B cell (primary cell): ENCODE measurements around the gene MME. TPM values are rescaled to one million over a fixed set of nuclear protein-coding genes. Genes with fewer than 3 reads are reported as not detected.

Experiments
- ATAC-seq: fragments of 200-7000 bp; cut with Tn5 transposase; one replicate; pipeline ENCODE4 v1.10.0; 2021; ENCODE audit warnings: low read depth, mild to moderate bottlenecking, moderate number of reproducible peaks, moderate library complexity
- CTCF ChIA-PET: fragments of 350-600 bp; sonication (Branson Sonifier 250); formaldehyde crosslinking; loops from one replicate; lab custom pipeline; 2021; ENCODE audit warnings: antibody characterized with exemption, inconsistent platforms; lab: Charles Lee
- POLR2A ChIA-PET: fragments of 350-600 bp; sonication (Branson Sonifier 250); formaldehyde crosslinking; loops from one replicate; lab custom pipeline; 2021; ENCODE audit warnings: antibody characterized with exemption; lab: Charles Lee
- DNase-seq: peaks from one replicate; pipeline ENCODE4 v3.0.0; 2013
- H2AFZ ChIP-seq: 2 replicates; pipeline ENCODE4 v1.6.1; 2012; ENCODE audit warnings: mild to moderate bottlenecking, low read depth, low read length; ENCODE audit not compliant: insufficient read depth, poor library complexity, severe bottlenecking
- H3K27ac ChIP-seq, 2 donors: 1 replicate in 1 of 2; 2 replicates in 1 of 2; pipeline ENCODE4 v1.5.1; 2012 to 2013; ENCODE audit warnings: low read length in 2 of 2, mild to moderate bottlenecking in 2 of 2, moderate library complexity in 1 of 2
- H3K27me3 ChIP-seq, 4 experiments: fragments of 200-600 bp in 1 of 4; sonication (generic) in 1 of 4; replicated peaks in 1 of 4; 1 replicate in 2 of 4; 2 replicates in 2 of 4; pipeline versions ENCODE4 v1.6.1 to v1.7.0; 2013 to 2016; ENCODE audit warnings: low read length in 3 of 4, mild to moderate bottlenecking in 2 of 4, mixed read lengths in 1 of 4, moderate library complexity in 1 of 4; ENCODE audit not compliant: insufficient read depth in 4 of 4, control insufficient read depth in 3 of 4; ENCODE audit errors: control extremely low read depth in 1 of 4
- H3K36me3 ChIP-seq, 2 experiments: replicated peaks in 1 of 2; 1 replicate in 1 of 2; 2 replicates in 1 of 2; pipeline versions ENCODE4 v1.6.1 to v1.7.1; 2013; ENCODE audit warnings: low read length in 1 of 2; ENCODE audit not compliant: insufficient read depth in 2 of 2, control insufficient read depth in 1 of 2; ENCODE audit errors: control extremely low read depth in 1 of 2, extremely low read depth in 1 of 2
- H3K4me1 ChIP-seq, 2 donors: fragments of 200-600 bp in 1 of 2; sonication (generic) in 1 of 2; 1 replicate in 1 of 2; 2 replicates in 1 of 2; pipeline versions ENCODE4 v1.5.1 to v1.6.1; 2013 to 2017; ENCODE audit warnings: low read length in 2 of 2; ENCODE audit not compliant: control insufficient read depth in 2 of 2, insufficient read depth in 2 of 2
- H3K4me2 ChIP-seq: replicated peaks from 2 replicates; pipeline ENCODE3; 2012; ENCODE audit warnings: mild to moderate bottlenecking, low read depth, low read length; ENCODE audit not compliant: poor library complexity, severe bottlenecking
- H3K4me3 ChIP-seq, 5 experiments: fragments of 200-600 bp in 1 of 5; sonication (generic) in 1 of 5; 1 replicate in 3 of 5; 2 replicates in 2 of 5; pipeline versions ENCODE4 v1.5.1 to v1.7.0; 2011 to 2016; ENCODE audit warnings: low read length in 4 of 5, mild to moderate bottlenecking in 4 of 5, low read depth in 2 of 5, control low read depth in 1 of 5, moderate library complexity in 1 of 5; ENCODE audit not compliant: insufficient read depth in 1 of 5; ENCODE audit errors: control extremely low read depth in 1 of 5, extremely low read depth in 1 of 5
- H3K79me2 ChIP-seq: fragments of 200-600 bp; sonication (generic); one replicate; pipeline ENCODE4 v1.6.0; 2016; ENCODE audit warnings: low read length; ENCODE audit not compliant: control insufficient read depth, insufficient read depth
- H3K9ac ChIP-seq: fragments of 200-600 bp; sonication (generic); 2 replicates; pipeline ENCODE4 v1.6.1; 2017; ENCODE audit warnings: mild to moderate bottlenecking, low read length, moderate library complexity
- H3K9me3 ChIP-seq, 3 donors: one replicate each; pipeline versions ENCODE4 v1.6.1 to v1.7.1; 2013; ENCODE audit warnings: low read length in 2 of 3; ENCODE audit not compliant: control insufficient read depth in 2 of 3, insufficient read depth in 1 of 3; ENCODE audit errors: control extremely low read depth in 1 of 3
- H4K20me1 ChIP-seq: 2 replicates; pipeline ENCODE4 v1.6.0; 2012; ENCODE audit warnings: mild to moderate bottlenecking, low read length; ENCODE audit not compliant: insufficient read depth, control insufficient read depth, poor library complexity, severe bottlenecking
- H3K27ac Mint-ChIP-seq: one replicate; pipeline ENCODE4 v1.8.0; 2021; ENCODE audit warnings: mixed read lengths
- H3K27me3 Mint-ChIP-seq: one replicate; pipeline ENCODE4 v1.8.0; 2021; ENCODE audit warnings: mixed read lengths
- H3K4me1 Mint-ChIP-seq: one replicate; pipeline ENCODE4 v1.8.0; 2021; ENCODE audit warnings: mixed read lengths
- H3K4me3 Mint-ChIP-seq: one replicate; pipeline ENCODE4 v1.8.0; 2021; ENCODE audit warnings: mixed read lengths
- H3K9me3 Mint-ChIP-seq: one replicate; pipeline ENCODE4 v1.8.0; 2022; ENCODE audit warnings: mixed read lengths; ENCODE audit not compliant: insufficient read depth
- CTCF ChIP-seq: fragments of 200-600 bp; IDR thresholded peaks from one replicate; pipeline ENCODE4 v1.8.0; 2022; ENCODE audit warnings: antibody characterized with exemption, mild to moderate bottlenecking
- EZH2 ChIP-seq: IDR thresholded peaks from 2 replicates; pipeline ENCODE4 v1.6.1; 2012; ENCODE audit warnings: borderline replicate concordance, low read depth, mild to moderate bottlenecking, moderate library complexity, low read length; ENCODE audit not compliant: insufficient read depth, poor library complexity, severe bottlenecking
- WGBS: methylation state at CpG from one replicate; pipeline ENCODE4 v1.1.5; 2013; ENCODE audit warnings: missing lambda C conversion rate; ENCODE audit not compliant: insufficient coverage; 5-methylcytosine and 5-hydroxymethylcytosine counted together
- intact Hi-C: fragments of 100-400 bp; cut with micrococcal nuclease; formaldehyde crosslinking; loops from one replicate; pipeline ENCODE4 v1.10.0; 2022
- polyA plus RNA-seq: library from polyadenylated mRNA; depleted of rRNA; stranded (reverse); fragments of >200 nt; gene quantifications from 2 replicates; pipeline ENCODE4 v1.2.3, GENCODE V29; 2012
- total RNA-seq, 2 donors: library from RNA; stranded (reverse); fragments of 120-200 nt in 1 of 2; gene quantifications; 1 replicate in 1 of 2; 2 replicates in 1 of 2; pipeline versions ENCODE4 v1.2.3 to v1.2.4, GENCODE V29; 2013 to 2022

The MME gene
- total and polyA plus RNA-seq, 2 donors (not counting 1 experiment from before 2014, with no cell fraction given): 0.88 to 11.2 TPM

GRCh38 chr3:155182467-155182866 lies 102.3 kb downstream of the MME start:
- Histone ChIP-seq H4K20me1 (no peaks in the 10 kb centered on the region), H3K27me3 (no peaks in the 10 kb centered on the region), H3K9me3 (no peaks in the 10 kb centered on the region), H3K9ac (no peak overlapping the region), H2AFZ (no peak overlapping the region), H3K4me1 (peaks cover 28 to 29% of the 10 kb centered on the region in 2 donors), H3K27ac (no peak overlapping the region), H3K4me2 (no peak overlapping the region), H3K36me3 (no peaks in the 10 kb centered on the region), H3K79me2 (no peaks in the 10 kb centered on the region), H3K4me3 (no peak overlapping the region)
- POLR2A ChIA-PET: no interaction called here
- Mint-ChIP-seq H3K27ac (no peak overlapping the region), H3K4me3 (no peak overlapping the region), H3K9me3 (no peaks in the 10 kb centered on the region), H3K4me1 (peaks cover 26% of the 10 kb centered on the region), H3K27me3 (no peaks in the 10 kb centered on the region)
- ATAC-seq (no peak), DNase-seq (no peak)
- TF ChIP-seq EZH2: no peak
- no peak for TF ChIP-seq CTCF
- WGBS: no CpG with 5 or more reads among the region's 1 CpG
- intact Hi-C loops: no loop called here
- CTCF ChIA-PET: no interaction called here

- H3K4me3 Mint-ChIP-seq: peak overlapping the region; percentile 55
- H3K9me3 ChIP-seq: no peaks in the 10 kb centered on the region
- peak overlapping the region; percentile 51 for H3K4me2 ChIP-seq
- peak overlapping the region in 1 of 2 donors; percentile 59 for H3K27ac ChIP-seq
- TF ChIP-seq EZH2 (no peak), CTCF (no peak)
- DNase-seq (peak; percentile 19), ATAC-seq (no peak)
- ChIA-PET CTCF (no interaction called here), POLR2A (no interaction called here)
- peaks cover 24% of the 10 kb centered on the region in 2 donors for H3K4me1 ChIP-seq
- no peaks in the 10 kb centered on the region for H3K36me3 ChIP-seq
- H3K27me3 ChIP-seq: no peaks in the 10 kb centered on the region
- 0% methylated on average over 1 of the region's 1 CpG for WGBS
- H3K4me3 ChIP-seq: peak overlapping the region in 3 of 5 experiments; percentile 17 to 25 (median 18)
- no peaks in the 10 kb centered on the region for H4K20me1 ChIP-seq
- no peaks in the 10 kb centered on the region for H3K79me2 ChIP-seq
- H2AFZ ChIP-seq: peak overlapping the region; percentile 66
- peak overlapping the region; percentile 27 for H3K9ac ChIP-seq
- H3K27me3 Mint-ChIP-seq: no peaks in the 10 kb centered on the region
- intact Hi-C loops: no loop called here
- H3K9me3 Mint-ChIP-seq: no peaks in the 10 kb centered on the region
- peak overlapping the region; percentile 66 for H3K27ac Mint-ChIP-seq
- H3K4me1 Mint-ChIP-seq: peaks cover 22% of the 10 kb centered on the region
These were observed 103.9 kb downstream of the MME start for GRCh38 chr3:155184011-155184410.
